Tibial nerve (tissue), 4 donors: ENCODE measurements around the gene ADRA1B. TPM values are rescaled to one million over a fixed set of nuclear protein-coding genes. Genes with fewer than 3 reads are reported as not detected.

ENCODE experiments used
- DNase-seq, 2 donors: peaks; one replicate each; pipeline ENCODE4 v3.0.0-alpha.2; 2019; ENCODE audit warnings: low spot score in 2 of 2
- H3K27ac ChIP-seq, 4 donors: fragments of 200-600 bp; sonication (generic) in 3 of 4; one replicate each; pipeline ENCODE4 v1.5.1; 2017 to 2019; ENCODE audit warnings: mild to moderate bottlenecking in 1 of 4
- H3K27me3 ChIP-seq, 2 donors: fragments of 200-600 bp; sonication (generic) in 1 of 2; one replicate each; pipeline versions ENCODE4 v1.5.1 to v1.6.0; 2017 to 2019
- H3K36me3 ChIP-seq, 3 donors: fragments of 200-600 bp; sonication (generic); one replicate each; pipeline ENCODE4 v1.5.1; 2018 to 2019
- H3K4me1 ChIP-seq, 4 donors: fragments of 200-600 bp; sonication (generic) in 3 of 4; one replicate each; pipeline ENCODE4 v1.5.1; 2017 to 2019
- H3K4me3 ChIP-seq, 4 donors: fragments of 200-600 bp; sonication (generic) in 3 of 4; one replicate each; pipeline ENCODE4 v1.5.1; 2017 to 2019; ENCODE audit warnings: mild to moderate bottlenecking in 1 of 4, moderate library complexity in 1 of 4
- H3K9me3 ChIP-seq, 4 donors: fragments of 200-600 bp; sonication (generic) in 3 of 4; one replicate each; pipeline ENCODE4 v1.5.1; 2017 to 2019
- CTCF ChIP-seq, 5 experiments: fragments of 200-600 bp in 3 of 5; fragments of 450-650 bp in 2 of 5; sonication (generic) in 3 of 5; IDR thresholded peaks; one replicate each; pipeline ENCODE4 v1.5.1; 2016 to 2019; ENCODE audit warnings: antibody characterized with exemption in 5 of 5, mild to moderate bottlenecking in 3 of 5, moderate library complexity in 2 of 5
- EP300 ChIP-seq, 2 donors: sonication (generic); formaldehyde crosslinking; IDR thresholded peaks; one replicate each; pipeline ENCODE4 v1.6.1; 2017; ENCODE audit warnings: antibody characterized with exemption in 2 of 2, mild to moderate bottlenecking in 1 of 2
- POLR2A ChIP-seq, 2 donors: fragments of 450-650 bp; IDR thresholded peaks; one replicate each; pipeline ENCODE4 v1.6.1; 2017; ENCODE audit warnings: antibody characterized with exemption in 2 of 2, mild to moderate bottlenecking in 2 of 2, moderate library complexity in 2 of 2
- WGBS, 2 donors: methylation state at CpG; one replicate each; pipeline ENCODE4 v1.1.5; 2018; 5-methylcytosine and 5-hydroxymethylcytosine counted together
- total RNA-seq, 4 donors: library from RNA; depleted of rRNA; stranded (reverse); fragments of >200 nt; gene quantifications; one replicate each; pipeline ENCODE4 v1.1.0, GENCODE V29; 2016

ADRA1B gene
- total RNA-seq, 4 donors from 2014 or later, result 3.6 to 6.9 (median 6.2) TPM

- TF ChIP-seq POLR2A (IDR thresholded peaks at IDR 0.05) (no peak), EP300 (IDR thresholded peaks at IDR 0.05) (no peak), CTCF (IDR thresholded peaks at IDR 0.05) (no peak)
Observed at GRCh38 chr5:159982421-159983173, 66.3 kb downstream of the ADRA1B start.

DNA sequence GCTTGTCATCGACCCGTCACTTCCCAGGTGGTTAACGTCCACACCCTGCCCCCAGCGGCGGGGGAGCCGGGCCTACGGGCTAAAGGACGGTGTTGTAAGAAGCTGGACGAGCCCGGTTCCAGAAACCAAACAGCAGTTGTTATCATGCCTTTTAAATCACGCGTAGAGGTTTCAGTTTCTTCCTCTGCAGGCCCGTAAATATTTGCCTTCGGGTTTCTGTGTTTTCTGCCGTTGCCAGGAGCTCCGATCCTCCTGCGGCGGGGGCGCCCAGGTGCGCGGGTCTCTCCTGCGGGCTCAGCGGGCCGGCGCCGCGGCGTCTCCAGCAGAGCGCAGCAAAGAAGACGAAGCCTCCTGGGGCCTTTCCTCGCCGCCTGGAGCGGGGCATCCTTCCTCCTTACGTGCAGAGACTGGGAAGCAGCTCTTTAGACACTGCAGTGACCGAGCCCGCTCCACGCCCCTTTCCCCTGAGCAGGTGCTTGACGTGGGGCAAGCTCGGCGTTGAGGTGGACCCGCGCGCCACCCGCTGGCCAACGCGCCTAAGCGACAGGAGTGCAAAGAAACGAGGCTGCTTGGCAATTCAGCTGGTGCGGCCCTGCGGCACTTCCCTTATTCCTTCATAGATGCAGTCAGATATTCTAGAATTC is 70.9 kb downstream of the ADRA1B start:
- no peak for TF ChIP-seq EP300 (IDR thresholded peaks at IDR 0.05)
- TF ChIP-seq CTCF (IDR thresholded peaks at IDR 0.05), result peak; percentile 32 to 76 (median 57)
- TF ChIP-seq POLR2A (IDR thresholded peaks at IDR 0.05), result no peak
- Histone ChIP-seq H3K27ac (no peak overlapping the region), H3K27me3 (peaks cover 0 to 39% of the 10 kb centered on the region in 2 donors), H3K4me3 (peak overlapping the region; percentile 20 to 50 (median 40)), H3K9me3 (no peaks in the 10 kb centered on the region), H3K36me3 (no peaks in the 10 kb centered on the region), H3K4me1 (peaks cover 0 to 9% (median 0%) of the 10 kb centered on the region in 4 donors)
- 1 to 2% methylated on average over 38 to 43 of the region's 50 CpGs for WGBS, 2 donors
- DNase-seq, result peak; percentile 21 to 49

More at GRCh38 chr5:159982421-159983173, 66.3 kb downstream of the ADRA1B start:
- no peak overlapping the region for H3K27ac ChIP-seq
- H3K4me3 ChIP-seq, result no peak overlapping the region
- no peaks in the 10 kb centered on the region for H3K9me3 ChIP-seq
- 83 to 90% methylated on average over 8 of the region's 8 CpGs for WGBS, 2 donors
- DNase-seq, result no peak
- peaks cover 0 to 9% (median 0%) of the 10 kb centered on the region in 4 donors for H3K4me1 ChIP-seq
- H3K36me3 ChIP-seq, result no peaks in the 10 kb centered on the region
- H3K27me3 ChIP-seq, result peaks cover 0 to 14% of the 10 kb centered on the region in 2 donors

GRCh38 chr5:159990506-159990905 is 74.2 kb downstream of the ADRA1B start:
- no peak overlapping the region for H3K4me3 ChIP-seq
- peaks cover 0 to 9% (median 0%) of the 10 kb centered on the region in 4 donors for H3K4me1 ChIP-seq
- DNase-seq, result no peak
- TF ChIP-seq POLR2A (IDR thresholded peaks at IDR 0.05) (no peak), EP300 (IDR thresholded peaks at IDR 0.05) (no peak), CTCF (IDR thresholded peaks at IDR 0.05) (no peak)
- 78 to 79% methylated on average over 2 of the region's 2 CpGs for WGBS, 2 donors
- H3K9me3 ChIP-seq, result peaks cover 0 to 18% (median 0%) of the 10 kb centered on the region in 4 donors
- H3K27me3 ChIP-seq, result peaks cover 0 to 39% of the 10 kb centered on the region in 2 donors
- H3K27ac ChIP-seq, result no peak overlapping the region
- no peaks in the 10 kb centered on the region for H3K36me3 ChIP-seq

DNA sequence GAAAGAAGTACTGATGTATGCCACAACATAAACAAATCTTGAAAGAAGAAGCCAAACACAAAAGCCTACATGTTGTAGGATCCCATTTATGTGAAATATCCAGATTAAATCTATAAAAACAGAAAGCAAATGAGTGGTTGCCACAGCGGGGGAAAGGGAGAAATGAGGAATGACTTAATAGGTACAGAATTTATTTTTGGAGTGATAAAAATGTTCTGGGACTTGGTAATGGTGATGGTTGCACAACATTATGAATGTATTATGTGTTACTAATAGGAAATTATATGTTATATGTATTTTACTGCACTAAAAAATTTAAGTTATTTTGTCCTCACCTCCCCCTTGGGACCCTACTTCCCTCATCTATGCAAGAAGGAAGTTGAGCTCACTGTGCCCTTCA is 76.3 kb downstream of the ADRA1B start:
- Histone ChIP-seq H3K27me3 (peaks cover 0 to 26% of the 10 kb centered on the region in 2 donors), H3K4me3 (no peak overlapping the region), H3K36me3 (no peaks in the 10 kb centered on the region), H3K4me1 (no peaks in the 10 kb centered on the region), H3K9me3 (peaks cover 0 to 18% (median 0%) of the 10 kb centered on the region in 4 donors), H3K27ac (no peak overlapping the region)
- TF ChIP-seq EP300 (IDR thresholded peaks at IDR 0.05), result no peak
- TF ChIP-seq CTCF (IDR thresholded peaks at IDR 0.05), result no peak
- TF ChIP-seq POLR2A (IDR thresholded peaks at IDR 0.05), result no peak
- DNase-seq, result no peak
- WGBS, 2 donors, result 92 to 97% methylated on average over 1 of the region's 1 CpG

- no peak overlapping the region for H3K4me3 ChIP-seq
- WGBS, 2 donors, result 94 to 98% methylated on average over 2 of the region's 2 CpGs
Observed at GRCh38 chr5:159993194-159993593, 76.9 kb downstream of the ADRA1B start.

More at GRCh38 chr5:159993194-159993593, 76.9 kb downstream of the ADRA1B start:
- H3K27me3 ChIP-seq, result peaks cover 0 to 24% of the 10 kb centered on the region in 2 donors
- TF ChIP-seq POLR2A (IDR thresholded peaks at IDR 0.05), result no peak
- H3K27ac ChIP-seq, result no peak overlapping the region
- no peaks in the 10 kb centered on the region for H3K36me3 ChIP-seq
- H3K9me3 ChIP-seq, result peaks cover 0 to 18% (median 0%) of the 10 kb centered on the region in 4 donors
- no peaks in the 10 kb centered on the region for H3K4me1 ChIP-seq
- DNase-seq, result no peak
